Measurements from ENCODE around the gene SLF2.

The SLF2 gene

DNA sequence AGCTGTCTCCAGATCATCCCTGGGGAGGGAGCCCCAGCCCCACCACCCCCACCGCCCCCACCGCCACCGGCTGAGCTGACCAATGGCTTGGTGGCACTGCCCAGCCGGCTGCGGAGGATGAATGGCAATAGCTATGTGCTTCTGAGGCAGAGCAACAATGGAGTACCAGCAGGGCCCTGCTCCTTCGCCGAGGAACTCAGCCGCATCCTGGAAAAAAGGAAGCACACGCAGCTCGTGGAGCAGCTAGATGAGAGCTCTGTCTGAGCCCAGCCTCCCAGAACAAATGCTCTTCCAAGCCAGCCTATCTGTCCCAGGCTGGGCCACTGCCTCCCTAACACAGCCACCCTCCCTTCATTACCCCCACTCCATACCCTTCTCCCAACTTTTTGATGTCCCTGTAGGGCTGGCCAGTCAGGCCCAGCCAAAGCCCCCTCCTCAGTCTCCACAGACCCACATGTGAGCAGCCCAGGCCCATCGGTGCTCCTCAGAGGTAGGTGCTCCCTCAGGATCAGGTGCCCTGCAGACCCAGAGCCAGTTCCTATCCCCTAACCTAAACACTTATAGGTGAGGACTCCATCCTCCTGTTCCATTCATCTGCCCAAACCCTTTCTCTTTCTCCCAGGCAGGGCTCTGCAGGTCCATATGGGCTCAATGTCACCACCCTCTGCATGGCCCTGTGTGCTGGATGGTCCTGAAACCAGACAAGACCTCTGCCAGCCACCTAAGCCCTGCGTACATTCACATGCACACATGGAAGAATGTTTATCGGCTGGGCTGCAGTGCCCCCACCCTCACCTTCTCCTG is 71.3 kb downstream of the SLF2 start:
- no peak for DNase-seq

DNA sequence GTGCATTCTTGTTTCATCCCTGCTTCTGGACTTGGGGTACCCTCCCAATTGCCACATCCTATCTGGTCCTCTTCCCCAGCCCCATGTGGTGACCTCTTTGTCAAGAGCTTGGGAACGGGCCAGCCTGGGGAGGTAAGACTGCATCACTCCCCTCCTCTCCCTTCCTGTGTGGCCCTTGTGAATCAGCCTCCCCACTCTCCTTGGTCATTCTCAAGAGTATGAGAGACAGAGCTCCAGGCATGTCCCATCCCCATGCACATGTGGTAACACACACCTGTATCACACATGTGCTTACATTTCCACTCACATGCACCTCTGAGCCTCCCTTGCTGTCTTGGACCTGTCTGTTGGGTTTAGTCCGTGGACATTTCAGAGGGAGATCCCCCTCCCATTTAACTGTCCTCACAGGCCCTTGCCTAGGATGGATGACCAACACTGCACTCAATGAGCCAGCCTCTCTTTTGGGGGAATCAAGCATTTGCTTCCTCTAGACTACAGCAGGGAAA is 72.0 kb downstream of the SLF2 start:
- DNase-seq = no peak

DNA sequence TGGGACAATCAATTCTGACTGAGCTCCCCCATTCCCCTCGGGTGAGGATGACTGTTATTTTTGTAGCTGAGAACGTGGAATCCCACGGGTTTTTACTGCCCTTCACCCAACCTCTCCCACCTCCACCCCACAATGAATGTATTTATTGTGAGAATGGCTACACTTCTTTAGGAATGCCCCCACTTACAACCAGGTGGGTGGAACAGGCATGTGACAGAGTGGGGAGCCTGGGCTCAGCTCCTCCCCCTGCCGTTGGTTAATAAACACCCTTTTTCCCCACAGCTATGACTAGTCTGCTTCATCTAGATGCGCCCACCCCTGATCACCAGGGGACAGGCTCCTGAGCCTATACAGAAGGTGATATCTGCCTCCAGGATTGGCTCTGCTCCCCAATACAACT is 72.6 kb downstream of the SLF2 start:
- DNase-seq = no peak

DNA sequence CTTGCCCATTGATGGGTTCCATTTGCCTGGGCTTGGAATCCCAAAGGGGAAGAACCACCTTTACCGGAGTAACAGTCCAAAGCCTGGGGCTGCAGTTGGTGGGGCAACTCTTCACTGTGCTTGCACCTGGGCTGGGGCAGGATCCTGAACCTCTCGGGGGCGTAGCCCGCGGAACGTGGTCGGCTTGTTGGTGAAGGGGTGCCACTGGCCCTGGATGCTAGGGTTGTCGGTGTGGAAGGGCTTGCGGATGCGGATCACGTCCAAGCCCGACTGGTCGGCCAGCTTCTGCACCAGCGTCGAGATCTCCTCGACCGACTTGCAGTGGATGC is 73.8 kb downstream of the SLF2 start:
- no peak for DNase-seq

DNA sequence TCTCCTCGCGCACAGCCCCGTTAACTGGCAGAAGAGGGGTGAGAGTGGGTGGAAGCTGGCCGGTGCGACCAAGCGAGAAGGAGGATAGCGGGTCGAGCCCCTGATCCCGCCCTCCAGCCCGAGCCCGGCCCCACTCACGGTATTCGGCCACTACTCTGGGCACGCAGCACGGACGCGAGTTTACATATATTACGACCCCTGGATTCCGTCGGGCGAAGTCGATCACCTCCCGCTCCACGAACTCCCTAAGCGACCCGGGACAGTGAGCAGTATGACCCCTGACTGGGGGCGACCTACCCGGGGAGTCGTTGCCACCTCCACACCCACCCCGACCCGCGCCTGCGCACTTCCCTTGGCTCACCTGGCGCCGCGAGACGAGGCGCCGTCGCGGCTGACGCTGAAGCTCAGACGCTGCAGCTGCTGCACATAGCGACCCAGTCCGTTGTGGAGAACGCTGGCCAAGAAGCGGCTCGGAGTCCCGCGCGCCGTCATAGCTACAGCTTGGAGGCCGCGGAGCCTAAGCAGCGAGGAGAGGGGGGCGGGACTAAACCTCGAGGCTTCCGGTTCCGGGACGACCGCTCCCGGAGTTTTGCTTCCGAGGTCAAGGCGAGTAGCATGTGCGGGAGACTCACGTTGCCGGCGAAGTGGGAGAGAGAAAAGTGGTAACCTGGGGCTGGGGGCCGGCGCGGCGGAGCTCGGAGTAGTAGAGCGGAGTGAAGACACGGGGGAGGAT is 74.4 kb downstream of the SLF2 start, which contains the start of the genes MRPL43 and TWNK:
MRPL43 (minus strand) TSS at position 546 of the 733 bp plus-strand sequence; CDS start at position 492, 54 bp downstream.
TWNK (plus strand) TSS at position 592 of the 733 bp plus-strand sequence. CDS start 668 bp downstream, outside the sequence.
- peak; percentile 87 to 90 for DNase-seq

DNA sequence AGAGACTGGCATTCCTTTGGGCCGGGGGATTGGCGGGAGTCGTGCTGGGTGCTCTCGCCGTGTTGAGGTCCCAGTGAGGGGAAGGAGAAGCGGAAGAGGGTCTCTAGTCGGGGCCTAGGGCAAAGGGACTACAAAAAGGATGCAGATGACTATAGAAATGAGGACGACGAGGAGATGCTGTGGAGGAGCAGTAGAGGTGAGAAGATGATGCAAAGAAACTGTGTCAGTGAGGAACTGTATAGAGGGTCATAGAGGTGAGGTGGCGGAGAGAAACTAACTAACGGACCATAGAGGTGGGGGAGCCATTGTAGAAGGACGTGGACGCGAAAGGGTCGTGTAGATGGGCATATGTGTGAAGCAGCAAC is 74.9 kb downstream of the SLF2 start:
- DNase-seq = no peak

DNA sequence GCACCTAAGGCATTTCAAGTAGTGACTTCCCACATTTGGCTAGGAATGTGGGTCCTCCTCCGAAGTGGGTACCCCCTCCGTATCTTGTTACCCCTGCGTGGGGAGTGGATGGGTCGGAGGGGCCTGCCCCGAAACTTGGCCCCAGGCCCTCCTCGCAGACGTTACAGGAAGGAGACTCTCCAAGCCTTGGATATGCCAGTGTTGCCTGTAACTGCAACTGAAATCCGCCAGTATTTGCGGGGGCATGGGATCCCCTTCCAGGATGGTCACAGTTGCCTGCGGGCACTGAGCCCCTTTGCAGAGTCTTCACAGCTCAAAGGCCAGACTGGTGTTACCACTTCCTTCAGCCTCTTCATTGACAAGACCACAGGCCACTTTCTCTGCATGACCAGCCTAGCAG is 75.4 kb downstream of the SLF2 start:
- no peak for DNase-seq

DNA sequence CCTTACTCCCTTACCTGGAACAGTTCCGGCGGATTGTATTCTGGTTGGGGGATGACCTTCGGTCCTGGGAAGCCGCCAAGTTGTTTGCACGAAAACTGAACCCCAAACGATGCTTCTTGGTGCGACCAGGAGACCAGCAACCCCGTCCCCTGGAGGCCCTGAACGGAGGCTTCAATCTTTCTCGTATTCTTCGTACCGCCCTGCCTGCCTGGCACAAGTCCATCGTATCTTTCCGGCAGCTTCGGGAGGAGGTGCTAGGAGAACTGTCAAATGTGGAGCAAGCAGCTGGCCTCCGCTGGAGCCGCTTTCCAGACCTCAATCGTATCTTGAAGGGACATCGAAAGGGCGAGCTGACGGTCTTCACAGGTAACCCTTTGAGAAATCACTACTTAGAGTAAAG is 76.3 kb downstream of the SLF2 start:
- no peak for DNase-seq

DNA sequence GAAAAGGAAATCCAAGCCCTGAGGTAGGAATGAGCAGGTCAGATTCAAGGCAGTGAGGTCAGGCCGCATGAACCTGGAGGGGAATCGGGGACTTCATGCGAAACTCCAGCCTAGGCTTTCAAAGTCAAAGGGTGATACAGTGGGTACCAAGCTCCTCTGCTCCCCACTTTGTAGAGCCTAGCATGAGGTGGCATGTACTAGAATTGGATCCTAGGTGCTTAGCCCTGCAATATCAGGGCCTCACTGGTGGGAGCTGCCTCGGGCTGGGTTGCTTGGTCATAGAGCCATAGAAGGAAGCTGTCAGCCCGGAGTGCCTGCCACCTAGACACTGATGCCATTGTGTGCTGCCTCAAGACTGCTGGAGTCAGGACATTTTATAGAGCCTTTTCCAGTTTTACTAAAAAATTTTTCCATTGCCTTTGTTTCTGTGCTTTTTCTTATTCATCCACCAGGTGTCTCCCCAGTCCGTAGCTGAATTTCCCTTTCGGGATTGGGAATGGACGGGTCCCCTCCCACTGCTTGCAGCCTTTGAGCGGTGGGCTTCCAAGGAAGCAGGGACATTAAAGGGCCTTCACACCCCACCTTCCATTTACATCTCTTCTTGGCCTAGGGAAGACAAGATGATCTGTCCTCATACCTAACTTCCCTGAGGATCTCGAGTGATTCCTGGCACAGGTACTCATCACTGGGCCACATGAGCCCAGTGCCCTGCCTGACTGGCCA is 81.4 kb downstream of the SLF2 start:
- DNase-seq = peak; percentile 53 to 79

DNA sequence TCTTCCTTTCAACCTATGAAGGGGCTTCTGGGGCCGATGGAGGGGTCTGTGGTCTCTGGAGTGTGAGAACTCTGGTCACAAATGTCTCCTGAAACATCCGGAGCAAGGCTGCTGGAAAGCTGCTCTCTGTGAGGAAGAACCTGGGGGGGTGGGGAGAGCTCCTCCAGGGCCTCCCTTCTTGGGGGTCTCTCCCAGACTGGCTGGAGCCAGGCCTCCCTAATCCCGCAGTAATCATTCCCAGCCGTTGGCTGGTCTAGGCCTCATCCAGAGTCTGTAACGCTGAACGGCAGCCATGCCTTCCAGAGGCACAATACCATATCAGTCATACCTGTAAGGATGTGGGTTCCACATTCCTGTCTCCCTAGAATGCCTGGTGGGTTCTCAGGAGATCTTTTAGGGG is 82.4 kb downstream of the SLF2 start:
- DNase-seq = no peak

DNA sequence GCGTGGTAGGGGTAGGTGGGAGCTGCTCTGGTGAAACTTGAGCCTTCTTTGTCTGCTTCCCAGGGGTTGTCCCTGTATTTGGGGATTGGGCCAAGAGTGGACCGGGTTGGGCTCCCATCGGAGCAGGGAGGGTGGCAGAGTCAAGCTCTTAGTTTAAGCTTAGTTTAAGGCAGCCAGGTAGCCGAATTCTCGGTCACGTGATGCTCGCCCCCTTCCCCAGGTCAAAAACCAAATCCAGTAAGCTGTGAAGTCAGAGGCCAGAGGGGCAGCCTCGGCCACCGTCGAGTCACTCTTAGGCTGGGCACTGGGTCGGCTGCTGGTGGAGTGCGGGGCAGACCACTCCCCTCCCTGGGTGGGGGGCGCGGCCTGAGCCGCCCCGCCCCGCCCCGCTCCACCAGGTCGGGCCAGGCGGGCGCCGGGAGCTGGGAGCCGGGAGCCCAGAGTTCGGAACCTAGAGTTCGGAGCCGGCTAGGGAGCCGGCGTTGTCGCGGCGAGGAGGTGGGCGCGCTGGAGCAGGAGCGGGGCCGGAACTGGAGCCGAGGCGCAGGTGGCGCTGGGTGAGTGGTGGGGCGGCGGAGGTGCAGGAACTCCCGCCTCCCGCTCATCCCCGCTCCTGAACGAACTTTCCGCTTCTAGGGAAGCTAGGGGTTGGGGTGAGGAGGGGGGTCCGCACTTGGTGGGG is 84.1 kb downstream of the SLF2 start:
- peak; percentile 53 to 65 for DNase-seq

DNA sequence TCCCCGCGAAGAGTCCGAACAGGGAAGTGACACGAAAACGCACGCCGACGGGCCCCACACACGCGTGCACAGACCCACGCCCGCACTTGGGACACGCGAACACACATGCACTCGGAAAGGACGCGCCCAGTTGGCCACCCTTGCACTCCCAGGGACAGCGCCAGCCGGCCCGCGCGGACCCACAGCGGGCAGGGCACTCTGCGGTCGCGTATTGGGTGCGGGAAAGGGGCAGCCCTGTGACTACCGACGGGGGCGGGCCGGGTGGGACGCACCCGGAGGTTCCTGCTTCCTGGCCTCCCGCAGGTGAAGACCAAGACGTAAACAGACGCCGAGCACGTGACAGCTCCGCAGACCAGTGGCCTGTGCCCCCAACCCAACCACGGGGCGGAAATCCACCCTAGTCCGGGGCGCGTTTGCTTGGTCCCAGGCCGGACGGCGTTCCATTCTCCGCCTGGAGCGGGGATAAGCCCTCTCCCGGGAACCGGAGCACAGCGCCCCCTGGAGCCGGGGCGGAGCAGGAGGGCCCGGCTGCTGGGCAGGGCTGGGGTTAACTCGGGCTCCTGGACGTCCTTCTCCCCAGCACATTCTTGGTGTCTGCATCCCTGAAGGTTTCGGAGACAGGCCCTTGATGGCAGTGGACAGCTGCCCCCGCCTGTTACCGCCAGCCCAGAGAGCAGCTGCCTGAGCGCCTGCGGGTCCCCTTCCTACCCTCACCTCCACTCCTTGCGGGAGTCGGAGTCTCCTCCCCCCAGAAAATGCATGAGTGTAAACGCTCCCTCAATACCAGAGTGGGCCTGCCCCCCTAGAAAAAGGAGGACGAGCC is 84.8 kb downstream of the SLF2 start:
- peak; percentile 74 to 83 for DNase-seq

DNA sequence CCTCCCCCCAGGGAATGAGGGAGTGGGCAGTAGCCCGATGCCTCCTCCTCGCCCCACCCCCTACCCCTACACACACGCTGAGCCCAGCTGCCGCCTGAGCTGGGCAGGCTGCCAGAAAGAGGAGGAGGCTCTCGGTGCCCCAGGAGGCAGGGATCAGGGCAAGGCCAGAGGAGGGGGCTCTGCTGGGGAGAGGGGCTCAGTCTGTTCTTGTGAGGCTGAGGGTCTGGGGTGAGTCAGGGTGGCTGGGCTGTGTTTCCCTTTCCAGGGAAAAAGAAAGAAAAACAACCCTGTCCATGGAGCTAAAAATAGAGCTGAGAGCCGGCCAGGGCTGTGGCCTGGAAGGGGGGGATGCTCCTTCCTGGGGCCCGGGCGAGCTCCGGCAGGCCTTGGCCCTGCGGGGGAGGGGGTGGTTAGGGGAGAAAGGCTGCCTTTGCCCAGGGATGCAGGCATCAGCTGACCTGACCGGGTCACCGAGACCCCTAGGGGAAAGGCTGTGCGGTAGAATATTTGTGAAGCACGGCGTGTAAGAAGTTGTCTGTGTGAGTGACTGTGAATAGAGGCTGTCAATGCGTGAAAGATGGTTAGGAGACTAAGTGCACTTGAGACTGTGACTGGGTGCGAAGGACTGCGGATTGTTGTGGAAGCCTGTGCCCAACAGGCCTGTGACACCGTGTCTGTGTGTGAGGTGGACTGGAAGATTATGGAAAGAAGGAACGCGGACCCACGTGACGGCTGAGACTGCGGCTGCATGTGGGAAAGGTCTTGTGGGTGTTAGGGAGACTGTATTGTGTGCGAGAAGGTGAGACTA is 85.6 kb downstream of the SLF2 start:
- peak; percentile 81 to 87 for DNase-seq

DNA sequence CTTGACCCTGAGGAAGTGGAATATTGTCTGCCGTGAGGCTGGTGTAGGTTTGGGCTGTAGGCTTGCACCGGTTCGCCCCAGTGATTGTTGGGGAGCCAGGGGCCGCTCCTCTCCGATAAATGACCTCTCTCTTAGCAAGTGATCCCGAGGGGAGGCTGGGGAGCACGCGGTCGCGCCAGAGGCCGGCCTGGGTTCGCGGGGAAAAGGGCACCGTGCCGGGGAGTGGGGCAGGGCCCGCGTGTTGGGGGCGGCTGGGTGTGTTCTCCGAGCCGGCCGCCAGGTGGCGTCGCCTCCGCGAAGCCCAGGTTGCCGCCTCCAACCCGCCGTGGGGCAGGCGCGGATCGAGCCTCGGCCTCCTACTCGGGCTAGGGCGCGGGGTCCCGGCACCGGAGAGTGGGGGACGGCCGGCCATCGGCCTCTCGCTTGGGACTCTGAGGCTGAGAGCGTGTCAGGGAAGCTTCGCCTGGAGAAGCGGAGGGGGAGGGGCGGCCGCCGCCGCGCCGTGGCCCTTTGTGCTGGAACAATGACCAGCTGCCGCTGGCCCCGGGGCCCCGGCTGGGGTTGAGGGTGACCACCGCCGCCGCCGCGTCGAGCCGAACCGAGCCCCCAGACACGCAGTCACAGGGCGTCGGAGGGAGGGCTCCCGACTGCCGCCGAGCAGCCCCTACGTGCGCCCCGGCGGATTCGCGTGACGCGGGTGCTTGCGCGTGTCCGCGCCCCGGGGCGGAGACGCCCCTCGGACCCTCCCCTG is 86.4 kb downstream of the SLF2 start:
- peak; percentile 62 to 63 for DNase-seq

DNA sequence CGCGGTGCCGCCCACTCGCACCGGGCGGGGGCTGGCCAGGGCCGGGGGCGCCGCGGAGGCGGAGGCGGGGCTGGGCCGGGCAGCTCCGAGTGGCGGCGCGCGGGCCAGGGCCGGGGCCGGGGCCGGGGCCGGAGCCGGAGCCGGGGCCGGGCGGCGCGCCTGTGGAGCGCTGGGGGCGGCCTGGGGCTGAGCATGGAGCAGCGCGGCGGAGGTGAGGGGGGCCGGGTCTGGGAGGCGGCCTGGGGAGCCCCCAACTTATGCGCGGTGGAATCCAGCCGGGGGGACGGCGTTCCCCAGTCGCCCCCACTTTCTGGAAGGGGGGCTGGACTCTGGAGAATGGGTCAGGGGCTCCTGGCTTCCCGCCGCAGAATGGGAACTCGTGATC is 87.0 kb downstream of the SLF2 start, which contains the start of gene LZTS2:
LZTS2 (plus strand) TSS at position 67 of the 385 bp plus-strand sequence. CDS start 2,731 bp downstream, outside the sequence.
- DNase-seq = no peak

DNA sequence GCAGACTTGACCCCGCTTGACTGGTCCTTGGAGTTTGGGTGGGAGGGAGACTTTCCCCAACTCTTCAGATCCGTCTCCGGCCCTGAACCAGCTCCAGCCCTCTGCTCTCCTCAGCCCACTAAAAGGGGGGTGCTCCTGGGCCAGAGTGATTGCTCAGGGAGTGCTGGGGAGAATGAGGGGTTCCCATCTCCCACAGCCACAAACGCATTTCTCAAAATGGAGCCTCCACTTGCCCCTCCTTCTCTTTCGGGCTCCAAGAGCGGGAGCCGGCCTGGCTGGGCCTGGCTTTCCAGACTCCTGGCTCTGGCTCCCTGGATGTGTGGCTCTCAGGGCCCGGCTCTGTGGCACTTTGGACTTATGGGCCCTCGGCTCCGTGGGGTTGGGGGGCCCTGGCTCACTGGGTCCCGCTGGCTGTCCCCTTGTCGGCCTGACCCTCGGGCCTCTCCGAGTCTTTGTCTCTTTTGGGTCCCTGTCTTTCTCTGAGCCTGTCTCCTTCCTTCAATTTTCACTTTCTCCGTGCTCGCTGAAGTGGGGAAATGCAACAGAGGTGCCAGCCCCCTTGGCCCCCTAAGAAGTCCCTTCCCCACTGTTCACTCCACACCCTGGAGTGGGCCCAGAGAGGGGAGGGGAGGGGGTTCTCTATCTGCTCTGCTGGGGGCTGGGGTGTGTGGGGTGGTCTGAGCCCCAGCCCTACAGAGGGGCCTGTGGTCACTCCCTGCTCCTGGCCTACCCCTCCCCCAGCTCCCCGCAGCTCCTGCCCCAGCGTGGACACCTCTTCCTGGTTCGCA is 87.6 kb downstream of the SLF2 start:
- no peak for DNase-seq

DNA sequence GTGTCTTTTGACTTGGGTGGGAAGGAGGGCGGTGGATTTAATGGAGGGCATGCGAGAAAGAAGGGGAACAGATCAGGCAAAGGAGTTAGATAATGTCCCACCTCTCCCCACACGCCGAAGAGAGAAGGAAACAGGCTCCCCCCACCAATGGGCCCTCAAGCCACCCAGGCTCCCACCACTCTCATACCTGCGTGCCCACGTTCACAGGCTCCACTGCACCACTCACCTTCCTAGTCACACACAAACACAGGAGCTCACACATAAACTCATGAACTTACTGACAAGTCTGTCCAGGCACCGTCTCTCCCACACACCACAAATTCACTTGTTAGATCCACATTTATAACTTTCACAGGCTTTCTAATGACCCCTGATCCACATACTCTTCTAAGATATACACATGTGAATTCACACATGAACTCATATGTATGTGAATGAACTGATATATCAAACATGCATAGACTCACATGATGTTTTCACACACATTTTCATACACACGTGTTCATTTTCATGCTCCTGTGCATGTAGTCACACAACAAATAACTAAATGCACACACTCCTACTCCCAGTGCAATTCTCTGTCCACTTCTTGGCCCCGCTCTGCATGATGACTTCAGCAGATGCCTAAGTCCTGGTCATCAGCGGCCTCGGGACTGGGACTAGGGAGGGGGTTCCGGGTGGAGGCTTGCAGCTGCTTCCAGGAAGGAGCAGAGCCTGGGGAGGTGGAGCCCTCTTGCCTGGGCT is 88.3 kb downstream of the SLF2 start:
- DNase-seq = no peak

DNA sequence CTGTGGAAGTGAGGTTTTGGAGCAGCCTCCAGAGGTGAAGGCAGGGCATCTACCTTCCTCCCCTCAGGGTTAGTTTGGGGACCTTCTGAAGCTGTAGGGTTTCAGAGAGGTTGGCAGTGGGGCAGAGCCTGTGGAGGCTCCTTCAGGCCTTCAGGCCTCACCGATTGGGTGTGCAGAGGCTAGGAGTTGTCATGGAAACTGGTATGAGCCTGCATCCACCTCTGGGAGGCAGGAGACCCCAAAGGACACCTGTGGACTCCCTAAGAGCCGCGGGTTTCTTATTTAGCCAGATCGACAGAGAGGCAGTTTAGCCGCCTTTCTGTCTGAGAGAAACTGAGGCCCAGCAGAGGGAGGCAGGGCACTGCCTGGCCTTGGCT is 88.9 kb downstream of the SLF2 start:
- no peak for DNase-seq

DNA sequence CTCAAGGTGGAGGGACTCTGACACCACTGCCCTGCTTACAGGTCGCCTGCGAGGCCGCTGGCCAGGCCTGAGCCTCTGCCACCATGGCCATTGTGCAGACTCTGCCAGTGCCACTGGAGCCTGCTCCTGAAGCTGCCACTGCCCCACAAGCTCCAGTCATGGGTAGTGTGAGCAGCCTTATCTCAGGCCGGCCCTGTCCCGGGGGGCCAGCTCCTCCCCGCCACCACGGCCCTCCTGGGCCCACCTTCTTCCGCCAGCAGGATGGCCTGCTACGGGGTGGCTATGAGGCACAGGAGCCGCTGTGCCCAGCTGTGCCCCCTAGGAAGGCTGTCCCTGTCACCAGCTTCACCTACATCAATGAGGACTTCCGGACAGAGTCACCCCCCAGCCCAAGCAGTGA is 89.7 kb downstream of the SLF2 start:
- DNase-seq = no peak
